ENCODE results near the gene AUNIP. TPM values are rescaled to one million over a fixed set of nuclear protein-coding genes. Genes with fewer than 3 reads are reported as not detected.
A peak's percentile ranks its signal among the peaks of the same experiment; 100 is the strongest.

The AUNIP gene
- total RNA-seq, 5 donors from 2014 or later (not counting 1 experiment from before 2014, with no cell fraction given): 0.20 to 0.35 TPM; not detected in 3

DNA sequence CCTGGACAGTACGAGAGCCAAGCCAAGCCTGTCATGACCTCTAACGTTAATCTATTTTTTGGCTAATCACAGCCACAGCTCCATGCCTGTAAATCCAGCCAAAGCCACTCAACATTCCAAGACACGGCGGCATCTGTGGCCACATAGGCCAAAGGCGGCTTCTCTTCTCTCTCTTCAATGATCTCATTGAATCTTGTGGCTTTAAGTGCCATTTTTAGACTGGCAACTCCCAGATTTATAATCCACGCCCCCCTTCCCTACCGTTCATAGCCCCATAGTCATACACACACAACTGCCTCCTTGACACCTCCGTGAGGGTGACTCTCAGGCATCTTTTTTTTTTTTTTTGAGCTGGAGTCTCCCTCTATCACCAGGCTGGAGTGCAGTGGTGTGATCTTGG is 64.9 kb downstream of the AUNIP start:
- POLR2A ChIA-PET: interaction anchor here in 1 of 2 donors (0.6 kb wide), 1 partner anchor 1100 kb away, joined by 4 read pairs; no protein-coding TSS in a partner anchor

DNA sequence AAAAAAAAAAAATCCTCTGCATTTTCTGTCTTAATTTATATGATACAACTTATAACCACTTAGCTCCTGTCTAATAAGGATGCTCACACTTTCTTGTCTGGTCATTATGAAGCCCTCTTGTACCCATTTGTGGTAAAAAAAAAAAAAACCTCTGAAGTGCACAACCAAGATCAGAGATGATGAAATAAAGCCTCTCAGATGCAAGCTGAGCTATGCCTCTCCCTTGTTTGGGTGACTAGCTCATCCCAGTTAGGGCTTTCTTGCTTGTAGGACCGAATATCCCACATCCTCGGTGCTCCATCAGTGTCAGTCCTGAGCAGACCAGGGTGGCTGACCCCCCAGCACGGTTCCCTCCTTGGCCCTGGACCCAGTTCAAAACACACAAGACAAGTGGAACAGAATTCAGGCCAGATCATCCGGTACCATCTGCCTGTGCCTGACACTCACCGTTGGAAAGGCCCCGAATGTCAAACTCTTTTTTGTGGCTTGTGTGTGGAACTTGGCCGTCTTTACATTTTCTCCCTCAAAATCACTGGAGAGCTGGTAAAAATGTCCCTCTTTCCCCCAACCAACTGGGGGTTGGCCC is 65.6 kb downstream of the AUNIP start:
- peaks cover 9% of the 10 kb centered on the region for H3K36me3 Mint-ChIP-seq
- no peak overlapping the region for H3K27ac ChIP-seq (ENCODE audit: low read length)
- no peaks in the 10 kb centered on the region for H3K27me3 ChIP-seq (replicated peaks in 1 of 2; ENCODE audit: control insufficient read depth in 2 of 2, extremely low read depth in 1 of 2, insufficient read depth in 2 of 2, low read length in 1 of 2)
- H3K4me1 ChIP-seq (ENCODE audit: control insufficient read depth in 1 of 2, extremely low read depth in 1 of 2, insufficient read depth in 2 of 2, low read length in 2 of 2): peaks cover 13 to 41% of the 10 kb centered on the region in 2 experiments
- no peaks in the 10 kb centered on the region for H3K9me3 Mint-ChIP-seq
- H3K4me1 Mint-ChIP-seq: peaks cover 43 to 50% (median 45%) of the 10 kb centered on the region in 3 donors
- DNase-seq (no peak), ATAC-seq (replicated peaks in 1 of 4) (no peak)
- peaks cover 0 to 3% of the 10 kb centered on the region in 2 donors for H3K36me3 ChIP-seq (ENCODE audit: control insufficient read depth in 2 of 2, extremely low read depth in 1 of 2, insufficient read depth in 1 of 2, low read length in 1 of 2)
- H3K9me3 ChIP-seq: no peaks in the 10 kb centered on the region
- H3K4me3 Mint-ChIP-seq: no peak overlapping the region
- WGBS (ENCODE audit: insufficient coverage): 39% methylated on average over 3 of the region's 7 CpGs
- CTCF ChIA-PET: interaction anchor here in 1 of 2 donors (0.6 to 1.1 kb wide), 2 partner anchors 10 to 19 kb away, joined by 3 to 4 read pairs; no protein-coding TSS in a partner anchor
- peak overlapping the region; percentile 77 to 96 for H3K27ac Mint-ChIP-seq
- H3K27me3 Mint-ChIP-seq: no peaks in the 10 kb centered on the region
- H3K4me3 ChIP-seq (ENCODE audit: control insufficient read depth in 1 of 2, extremely low read depth in 1 of 2, low read length in 1 of 2): no peak overlapping the region
- POLR2A ChIA-PET: interaction anchor here in 1 of 2 donors (0.6 to 0.7 kb wide), 2 partner anchors 135 to 169 kb away, joined by 3 to 4 read pairs; no protein-coding TSS in a partner anchor

More for the DNA sequence above, 64.9 kb downstream of the AUNIP start:
- H3K27ac Mint-ChIP-seq: peak overlapping the region; percentile 60 to 96
- ATAC-seq (replicated peaks in 1 of 4): no peak
- no peak overlapping the region for H3K27ac ChIP-seq (ENCODE audit: low read length)
- peaks cover 47 to 56% (median 48%) of the 10 kb centered on the region in 3 donors for H3K4me1 Mint-ChIP-seq
- no peak overlapping the region for H3K4me3 Mint-ChIP-seq
- peaks cover 13 to 47% of the 10 kb centered on the region in 2 experiments for H3K4me1 ChIP-seq (ENCODE audit: control insufficient read depth in 1 of 2, extremely low read depth in 1 of 2, insufficient read depth in 2 of 2, low read length in 2 of 2)
- CTCF ChIA-PET: interaction anchor here (0.6 kb wide), 2 partner anchors 90 to 263 kb away, joined by 4 read pairs; no protein-coding TSS in a partner anchor
- no peak overlapping the region for H3K4me3 ChIP-seq (ENCODE audit: control insufficient read depth in 1 of 2, extremely low read depth in 1 of 2, low read length in 1 of 2)
- DNase-seq: no peak
- no peaks in the 10 kb centered on the region for H3K27me3 Mint-ChIP-seq
- H3K27me3 ChIP-seq (replicated peaks in 1 of 2; ENCODE audit: control insufficient read depth in 2 of 2, extremely low read depth in 1 of 2, insufficient read depth in 2 of 2, low read length in 1 of 2): no peaks in the 10 kb centered on the region
- no peaks in the 10 kb centered on the region for H3K9me3 ChIP-seq
- no peaks in the 10 kb centered on the region for H3K9me3 Mint-ChIP-seq
- H3K36me3 Mint-ChIP-seq: peaks cover 9% of the 10 kb centered on the region
- H3K36me3 ChIP-seq (ENCODE audit: control insufficient read depth in 2 of 2, extremely low read depth in 1 of 2, insufficient read depth in 1 of 2, low read length in 1 of 2): peaks cover 0 to 3% of the 10 kb centered on the region in 2 donors
- 83% methylated on average over 8 of the region's 8 CpGs for WGBS (ENCODE audit: insufficient coverage)

DNA sequence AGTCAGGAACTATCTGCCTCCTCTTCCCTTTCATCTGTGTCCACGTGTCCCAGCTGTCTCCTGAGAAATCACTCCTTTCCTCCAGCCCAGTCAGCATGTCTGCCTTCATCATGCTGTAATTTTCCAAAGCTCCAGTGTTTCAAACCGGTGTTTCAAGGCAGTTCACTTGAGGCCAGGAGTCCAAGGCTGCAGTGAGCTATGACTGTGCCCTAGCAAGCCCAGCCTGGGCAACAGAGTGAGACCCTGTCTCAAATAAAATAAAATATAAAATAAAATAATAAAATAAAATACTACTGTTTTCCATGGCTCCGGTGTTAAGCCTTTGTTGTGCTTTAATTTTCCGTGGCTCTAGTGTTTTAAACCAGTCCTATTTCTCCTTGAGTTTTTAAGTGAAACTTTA is 67.1 kb downstream of the AUNIP start:
- Mint-ChIP-seq H3K4me1 (peaks cover 27 to 34% (median 31%) of the 10 kb centered on the region in 3 donors), H3K27ac (peak overlapping the region in 1 of 2 donors; percentile 60), H3K4me3 (no peak overlapping the region), H3K9me3 (no peaks in the 10 kb centered on the region), H3K27me3 (no peaks in the 10 kb centered on the region), H3K36me3 (peaks cover 14% of the 10 kb centered on the region)
- ATAC-seq (replicated peaks in 1 of 4) (no peak), DNase-seq (no peak)
- WGBS (ENCODE audit: insufficient coverage): 50% methylated on average over 2 of the region's 4 CpGs
- no peaks in the 10 kb centered on the region for H3K27me3 ChIP-seq (replicated peaks in 1 of 2; ENCODE audit: control insufficient read depth in 2 of 2, extremely low read depth in 1 of 2, insufficient read depth in 2 of 2, low read length in 1 of 2)
- no peak overlapping the region for H3K27ac ChIP-seq (ENCODE audit: low read length)
- no peaks in the 10 kb centered on the region for H3K9me3 ChIP-seq
- peaks cover 4 to 25% of the 10 kb centered on the region in 2 experiments for H3K4me1 ChIP-seq (ENCODE audit: control insufficient read depth in 1 of 2, extremely low read depth in 1 of 2, insufficient read depth in 2 of 2, low read length in 2 of 2)
- H3K36me3 ChIP-seq (ENCODE audit: control insufficient read depth in 2 of 2, extremely low read depth in 1 of 2, insufficient read depth in 1 of 2, low read length in 1 of 2): peaks cover 0 to 14% of the 10 kb centered on the region in 2 donors
- CTCF ChIA-PET: no interaction called here
- no peak overlapping the region for H3K4me3 ChIP-seq (ENCODE audit: control insufficient read depth in 1 of 2, extremely low read depth in 1 of 2, low read length in 1 of 2)
- POLR2A ChIA-PET: no interaction called here

DNA sequence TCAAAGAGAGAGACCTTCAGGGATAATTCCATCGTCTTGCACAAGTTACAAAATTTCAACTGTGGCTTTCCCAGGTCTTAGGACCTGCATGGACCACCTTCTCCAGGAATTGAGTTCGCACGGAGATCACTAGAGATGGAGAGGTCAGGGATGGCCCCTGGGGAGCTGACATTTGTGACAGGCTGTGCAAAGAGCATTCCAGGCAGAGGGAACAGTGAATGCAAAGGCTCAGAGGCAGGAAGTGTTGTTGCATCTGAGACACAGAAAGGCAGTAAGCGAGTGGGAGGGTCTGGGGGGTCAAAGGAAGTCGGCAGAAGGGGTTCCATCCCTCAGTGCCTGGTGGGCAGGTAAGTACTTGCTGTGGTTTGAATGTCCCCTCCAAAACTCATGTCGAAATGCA is 68.8 kb downstream of the AUNIP start:
- Histone ChIP-seq H3K4me1 (ENCODE audit: control insufficient read depth in 1 of 2, extremely low read depth in 1 of 2, insufficient read depth in 2 of 2, low read length in 2 of 2) (peaks cover 0 to 9% of the 10 kb centered on the region in 2 experiments), H3K27me3 (replicated peaks in 1 of 2; ENCODE audit: control insufficient read depth in 2 of 2, extremely low read depth in 1 of 2, insufficient read depth in 2 of 2, low read length in 1 of 2) (no peaks in the 10 kb centered on the region), H3K27ac (ENCODE audit: low read length) (no peak overlapping the region), H3K36me3 (ENCODE audit: control insufficient read depth in 2 of 2, extremely low read depth in 1 of 2, insufficient read depth in 1 of 2, low read length in 1 of 2) (peaks cover 3 to 28% of the 10 kb centered on the region in 2 donors), H3K4me3 (ENCODE audit: control insufficient read depth in 1 of 2, extremely low read depth in 1 of 2, low read length in 1 of 2) (no peak overlapping the region), H3K9me3 (no peaks in the 10 kb centered on the region)
- Mint-ChIP-seq H3K27ac (peak overlapping the region; percentile 57 to 60), H3K4me1 (peaks cover 15 to 18% (median 16%) of the 10 kb centered on the region in 3 donors), H3K36me3 (peaks cover 14% of the 10 kb centered on the region), H3K4me3 (no peak overlapping the region), H3K9me3 (no peaks in the 10 kb centered on the region), H3K27me3 (no peaks in the 10 kb centered on the region)
- 85% methylated on average over 6 of the region's 6 CpGs for WGBS (ENCODE audit: insufficient coverage)
- ATAC-seq (replicated peaks in 1 of 4) (no peak), DNase-seq (no peak)
- ChIA-PET POLR2A (no interaction called here), CTCF (no interaction called here)

DNA sequence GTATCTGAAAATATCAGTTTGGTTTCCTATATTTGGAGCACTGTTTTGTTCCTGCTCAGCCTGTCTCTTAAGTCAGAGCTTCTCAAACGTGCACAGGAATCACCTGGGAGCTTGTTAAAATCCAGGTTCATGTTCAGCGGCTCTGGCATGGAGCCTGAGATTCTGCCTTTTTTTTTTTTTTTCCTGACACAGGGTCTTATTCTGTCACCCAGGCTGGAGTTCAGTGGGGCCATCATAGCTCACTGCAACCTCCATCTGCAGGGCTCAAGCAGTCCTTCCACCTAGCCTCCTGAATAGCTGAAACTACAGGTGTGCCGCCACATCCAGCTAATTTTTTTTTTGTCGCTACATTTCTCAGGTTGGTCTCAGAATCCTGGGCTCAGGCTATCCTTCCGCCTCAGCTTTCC is 71.5 kb downstream of the AUNIP start:
- Mint-ChIP-seq H3K27ac (peak overlapping the region; percentile 13 to 22), H3K36me3 (peaks cover 26% of the 10 kb centered on the region), H3K4me3 (no peak overlapping the region), H3K27me3 (no peaks in the 10 kb centered on the region), H3K9me3 (no peaks in the 10 kb centered on the region), H3K4me1 (peaks cover 0 to 9% (median under 1%) of the 10 kb centered on the region in 3 donors)
- H3K27me3 ChIP-seq (replicated peaks in 1 of 2; ENCODE audit: control insufficient read depth in 2 of 2, extremely low read depth in 1 of 2, insufficient read depth in 2 of 2, low read length in 1 of 2): no peaks in the 10 kb centered on the region
- no peaks in the 10 kb centered on the region for H3K9me3 ChIP-seq
- H3K4me1 ChIP-seq (ENCODE audit: control insufficient read depth in 1 of 2, extremely low read depth in 1 of 2, insufficient read depth in 2 of 2, low read length in 2 of 2): no peaks in the 10 kb centered on the region
- CTCF ChIA-PET: interaction anchor here in 1 of 2 donors (0.6 to 0.8 kb wide), 3 partner anchors 13 to 616 kb away, joined by 3 to 4 read pairs (median 3); no protein-coding TSS in a partner anchor
- no peak for DNase-seq
- no peak for ATAC-seq (replicated peaks in 1 of 4)
- H3K36me3 ChIP-seq (ENCODE audit: control insufficient read depth in 2 of 2, extremely low read depth in 1 of 2, insufficient read depth in 1 of 2, low read length in 1 of 2): peaks cover 3 to 53% of the 10 kb centered on the region in 2 donors
- no peak overlapping the region for H3K4me3 ChIP-seq (ENCODE audit: control insufficient read depth in 1 of 2, extremely low read depth in 1 of 2, low read length in 1 of 2)
- POLR2A ChIA-PET: interaction anchor here in 1 of 2 donors (0.6 to 0.7 kb wide), 2 partner anchors 115 to 472 kb away, joined by 3 read pairs; no protein-coding TSS in a partner anchor
- H3K27ac ChIP-seq (ENCODE audit: low read length): no peak overlapping the region
- WGBS (ENCODE audit: insufficient coverage): 87% methylated on average over 5 of the region's 5 CpGs

DNA sequence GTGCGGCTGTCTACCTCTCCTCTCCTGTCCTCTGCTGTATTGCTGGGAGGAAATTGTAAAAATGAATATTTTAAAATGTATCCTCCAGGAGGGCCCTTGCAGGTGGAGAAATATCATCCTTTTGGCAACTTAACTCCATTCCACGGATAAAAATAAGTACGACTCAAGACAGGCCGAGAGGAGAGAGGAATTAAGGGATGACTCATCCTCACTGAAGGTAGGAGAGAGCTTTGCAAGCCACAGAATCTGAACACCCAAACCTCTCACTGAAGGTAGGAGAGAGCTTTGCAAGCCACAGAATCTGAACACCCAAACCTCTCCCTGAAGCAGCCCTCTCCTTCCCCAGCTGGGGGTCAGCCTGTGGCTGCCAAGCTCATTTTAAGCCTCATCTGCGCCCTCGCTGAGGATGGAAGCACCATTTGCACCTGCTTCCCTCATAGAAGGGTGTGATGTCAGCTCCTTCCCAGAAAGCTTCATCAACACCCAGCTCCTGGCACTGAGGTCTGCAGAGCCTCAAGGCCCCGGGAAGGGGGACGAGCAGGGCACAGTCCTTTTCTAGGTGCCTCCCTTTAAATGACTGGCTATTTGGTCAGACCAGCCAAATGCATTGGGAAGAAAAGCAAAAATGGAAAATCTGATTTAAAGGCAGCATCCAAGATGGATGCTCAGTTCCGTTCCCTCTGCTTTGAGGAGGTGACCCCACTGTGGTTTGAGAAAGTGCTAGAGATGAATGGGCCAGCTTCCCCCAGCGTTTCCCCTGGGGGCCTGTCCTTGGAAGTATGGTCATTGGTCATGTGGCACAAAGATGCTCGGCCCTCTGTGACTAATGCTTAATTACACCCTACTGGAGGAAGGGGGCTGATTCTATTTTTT is 72.1 kb downstream of the AUNIP start:
- H3K36me3 Mint-ChIP-seq: peaks cover 29% of the 10 kb centered on the region
- ATAC-seq (replicated peaks in 1 of 4): no peak
- POLR2A ChIA-PET: interaction anchor here in 1 of 2 donors (0.6 kb wide), 1 partner anchor 115 kb away, joined by 3 read pairs; no protein-coding TSS in a partner anchor
- no peak for DNase-seq
- no peak overlapping the region for H3K27ac ChIP-seq (ENCODE audit: low read length)
- H3K4me3 Mint-ChIP-seq: no peak overlapping the region
- CTCF ChIA-PET: interaction anchor here in 1 of 2 donors (0.5 to 0.8 kb wide), 4 partner anchors 12 to 1099 kb away, joined by 3 to 4 read pairs (median 3); no protein-coding TSS in a partner anchor
- 100% methylated on average over 2 of the region's 11 CpGs for WGBS (ENCODE audit: insufficient coverage)
- H3K27me3 Mint-ChIP-seq: no peaks in the 10 kb centered on the region
- H3K27ac Mint-ChIP-seq: peak overlapping the region; percentile 45 to 58
- H3K9me3 ChIP-seq: no peaks in the 10 kb centered on the region
- peaks cover 0 to 16% (median 0%) of the 10 kb centered on the region in 3 donors for H3K4me1 Mint-ChIP-seq
- H3K9me3 Mint-ChIP-seq: no peaks in the 10 kb centered on the region
- H3K4me1 ChIP-seq (ENCODE audit: control insufficient read depth in 1 of 2, extremely low read depth in 1 of 2, insufficient read depth in 2 of 2, low read length in 2 of 2): no peaks in the 10 kb centered on the region
- H3K27me3 ChIP-seq (replicated peaks in 1 of 2; ENCODE audit: control insufficient read depth in 2 of 2, extremely low read depth in 1 of 2, insufficient read depth in 2 of 2, low read length in 1 of 2): no peaks in the 10 kb centered on the region
- H3K36me3 ChIP-seq (ENCODE audit: control insufficient read depth in 2 of 2, extremely low read depth in 1 of 2, insufficient read depth in 1 of 2, low read length in 1 of 2): peaks cover 3 to 54% of the 10 kb centered on the region in 2 donors
- no peak overlapping the region for H3K4me3 ChIP-seq (ENCODE audit: control insufficient read depth in 1 of 2, extremely low read depth in 1 of 2, low read length in 1 of 2)
